ENCODE results near the gene ADNP.
"Not testable (repeated sequence)": the region's sequence is repeated elsewhere in the genome, so short reads cannot be mapped to it uniquely, and the experiment has no call there.

The ADNP gene

DNA sequence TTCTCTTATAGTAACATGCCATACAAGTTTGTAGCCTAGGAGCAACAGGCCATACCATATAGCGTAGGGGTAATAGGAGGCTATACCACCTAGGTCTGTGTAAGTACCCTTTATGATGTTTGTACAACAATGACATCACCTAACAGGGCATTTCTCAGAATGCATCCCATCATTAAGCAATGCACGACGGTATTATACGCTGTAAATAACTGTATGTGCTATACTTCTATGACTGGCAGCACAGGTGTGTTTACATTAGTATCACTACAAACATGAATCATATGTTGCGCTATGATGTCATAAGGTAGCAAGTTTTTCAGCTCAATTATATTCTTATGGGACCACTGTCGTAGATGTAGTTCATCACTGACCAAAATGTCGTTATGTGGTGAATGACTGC lies 31.0 kb downstream of the ADNP start:
- DNase-seq, result no peak

DNA sequence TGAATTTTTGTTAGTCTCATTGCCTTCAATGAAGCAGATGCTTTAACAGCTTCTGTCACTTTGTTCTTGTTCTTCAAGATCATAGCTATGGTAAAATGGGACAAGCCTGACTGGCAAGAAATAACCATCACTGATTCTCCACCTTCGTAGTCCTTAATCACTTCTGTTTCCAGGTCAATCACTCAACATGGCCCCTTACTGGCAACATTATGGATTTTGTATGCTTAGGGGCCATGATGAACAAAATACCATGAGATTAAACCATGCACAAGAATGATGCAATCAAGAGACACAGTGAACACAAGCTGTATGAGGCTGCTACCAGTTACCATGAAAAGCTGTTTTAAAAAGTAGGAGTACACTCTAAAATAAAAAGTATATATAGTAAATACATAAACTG lies 32.8 kb downstream of the ADNP start:
- DNase-seq, result no peak

DNA sequence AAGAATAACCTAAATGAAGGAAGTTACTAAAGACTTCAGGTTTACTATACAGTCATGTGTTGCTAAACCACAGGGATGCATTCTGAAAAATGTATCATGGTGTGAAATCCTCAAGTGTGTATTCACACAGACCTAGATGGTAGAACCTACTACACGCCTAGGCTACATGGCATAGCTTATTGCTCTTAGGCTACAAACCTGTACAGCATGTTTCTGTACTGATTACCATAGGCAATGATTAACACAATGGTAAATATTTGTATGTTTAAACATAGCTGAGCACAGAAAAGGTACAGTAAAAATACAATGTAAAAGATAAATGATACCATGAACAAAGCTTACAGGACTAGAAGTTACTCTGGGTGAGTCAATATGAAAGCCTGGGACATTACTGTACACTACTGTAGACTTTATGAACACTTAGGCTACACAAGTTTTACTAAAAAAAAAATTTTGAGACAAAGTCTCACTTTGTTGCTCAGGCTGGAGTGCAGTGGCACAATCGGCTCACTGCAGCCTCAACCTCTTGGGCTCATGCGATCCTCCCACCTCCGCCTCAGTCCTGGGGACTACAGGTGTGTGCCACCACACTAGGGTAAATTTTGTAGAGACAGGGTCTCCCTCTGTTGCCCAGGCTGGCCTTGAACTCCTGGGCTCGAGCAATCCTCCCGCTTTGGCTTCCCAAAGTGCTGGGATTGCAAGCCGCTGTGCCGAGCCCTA lies 36.0 kb downstream of the ADNP start:
- peak; percentile 76 for DNase-seq

DNA sequence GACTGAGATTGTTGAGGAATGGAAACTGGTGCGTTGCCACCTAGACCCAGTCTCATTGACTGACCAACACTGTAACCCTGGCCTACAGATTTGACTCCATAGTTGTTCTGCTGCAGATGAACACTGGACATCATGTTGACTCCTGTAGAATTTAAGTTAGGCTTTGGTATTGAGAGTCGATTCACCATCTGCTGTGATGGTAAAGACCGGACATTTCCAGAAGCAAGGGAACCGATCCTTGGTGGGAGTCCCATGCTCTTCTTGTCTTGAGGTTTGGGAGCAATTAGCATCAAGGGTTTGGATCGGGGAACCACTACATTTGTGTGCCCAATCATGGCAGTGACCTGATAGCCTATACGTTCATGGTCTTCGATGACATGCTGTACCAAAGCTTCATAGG lies 37.6 kb downstream of the ADNP start:
- no peak for DNase-seq

DNA sequence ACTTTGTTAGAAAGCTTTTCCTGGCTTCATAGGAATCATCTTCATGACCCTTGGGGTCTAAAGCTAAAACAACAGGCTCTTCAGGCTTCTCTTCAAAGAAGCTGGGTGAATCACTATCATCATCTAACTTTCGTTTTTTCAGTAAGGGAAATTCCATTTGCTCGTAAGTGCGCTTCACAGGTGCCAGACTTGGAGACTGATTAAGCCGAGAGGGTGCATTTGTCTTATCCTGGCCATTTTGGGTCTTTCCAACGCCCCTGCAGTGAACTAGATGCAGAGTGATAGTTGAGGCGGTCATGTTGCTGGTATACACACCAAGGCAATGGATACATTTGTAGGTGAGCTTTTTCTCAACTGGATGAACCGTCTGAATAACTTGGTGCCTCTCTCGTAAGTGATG lies 38.8 kb downstream of the ADNP start:
- no peak for DNase-seq

DNA sequence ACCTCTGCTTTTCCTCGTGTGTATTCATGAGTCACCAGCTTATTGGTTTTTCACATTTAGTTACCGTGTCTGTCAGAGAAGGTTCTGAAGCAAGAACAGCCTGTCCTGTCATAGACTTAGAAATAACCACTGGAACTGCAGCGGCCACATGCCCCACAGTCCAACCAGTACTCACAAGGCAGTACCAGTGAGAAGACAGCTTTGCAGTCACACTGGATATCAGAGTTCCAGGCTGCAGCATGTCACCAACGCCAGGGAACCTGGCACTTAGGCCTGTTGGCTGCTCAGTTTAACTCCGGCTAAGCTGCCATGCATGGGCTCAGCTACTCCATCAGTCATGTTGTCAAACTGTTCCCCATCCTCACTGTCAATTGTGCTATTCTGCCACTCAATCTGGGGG lies 40.1 kb downstream of the ADNP start:
- DNase-seq, result no peak

DNA sequence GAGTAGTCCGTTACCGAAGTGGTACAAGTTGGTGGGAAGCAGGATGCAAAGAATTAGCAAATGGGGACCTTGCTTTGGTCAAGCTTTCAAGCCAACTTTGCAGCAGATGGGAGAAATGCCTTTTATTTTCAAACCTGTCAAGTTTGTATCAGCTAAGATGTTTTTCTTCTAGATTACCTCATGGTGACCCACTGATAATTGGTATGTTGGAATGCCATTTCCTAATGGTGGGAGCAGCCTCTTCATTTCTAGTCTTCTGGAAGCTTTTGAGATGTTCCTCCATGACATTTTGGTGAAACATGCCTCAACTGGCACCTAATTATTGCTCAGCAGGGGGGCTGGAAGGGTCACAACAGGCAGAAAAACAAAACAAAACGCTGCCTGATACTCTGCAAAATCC lies 43.7 kb downstream of the ADNP start:
- no peak for DNase-seq

DNA sequence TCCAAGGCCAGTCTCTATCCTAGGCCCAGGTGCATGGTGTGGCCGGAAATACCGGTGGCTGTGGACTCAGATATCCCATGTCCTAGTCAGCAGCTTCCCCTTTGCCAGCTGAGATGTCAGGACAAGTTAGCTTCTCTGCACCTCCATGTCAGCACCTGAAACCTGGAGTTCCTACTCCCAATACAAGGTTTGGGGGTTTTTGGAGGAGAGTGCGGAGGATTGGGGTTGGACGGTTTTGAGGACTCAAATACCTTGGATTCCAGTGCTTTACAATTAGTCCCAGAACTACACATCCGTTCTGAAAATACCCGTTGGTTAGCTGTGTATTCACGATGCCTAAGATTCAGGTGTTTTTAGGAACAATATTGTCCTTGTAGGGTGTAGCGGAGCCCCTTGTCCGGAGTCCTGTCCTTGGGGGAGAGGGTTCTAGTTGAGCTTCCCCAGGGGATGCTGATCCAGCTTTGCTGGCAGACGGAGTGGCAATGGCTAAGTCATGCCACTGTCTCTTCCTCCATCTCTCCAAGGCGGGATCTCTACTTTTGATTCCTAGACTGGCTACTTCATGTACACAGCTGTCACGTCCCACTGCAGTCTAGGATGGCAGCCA lies 45.0 kb downstream of the ADNP start:
- no peak for DNase-seq

DNA sequence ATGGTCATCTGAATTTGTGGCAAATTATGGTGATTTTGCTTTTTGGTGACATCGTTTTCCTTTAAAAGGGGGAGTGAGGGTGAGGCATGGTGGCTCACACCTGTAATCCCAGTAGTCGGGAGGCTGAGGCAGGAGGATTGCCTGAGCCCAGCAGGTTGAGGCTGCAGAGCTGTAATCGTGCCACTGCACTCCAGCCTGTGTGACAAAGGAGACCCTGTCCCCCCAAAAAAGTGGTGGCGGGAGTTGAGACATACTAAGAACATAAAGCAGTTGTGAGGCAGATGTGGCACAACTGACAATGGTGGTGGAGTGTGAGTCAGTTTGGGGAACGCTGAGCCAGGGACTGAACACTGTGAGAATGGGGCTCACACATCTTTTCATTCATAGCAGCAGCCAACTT lies 45.5 kb downstream of the ADNP start:
- no peak for DNase-seq

DNA sequence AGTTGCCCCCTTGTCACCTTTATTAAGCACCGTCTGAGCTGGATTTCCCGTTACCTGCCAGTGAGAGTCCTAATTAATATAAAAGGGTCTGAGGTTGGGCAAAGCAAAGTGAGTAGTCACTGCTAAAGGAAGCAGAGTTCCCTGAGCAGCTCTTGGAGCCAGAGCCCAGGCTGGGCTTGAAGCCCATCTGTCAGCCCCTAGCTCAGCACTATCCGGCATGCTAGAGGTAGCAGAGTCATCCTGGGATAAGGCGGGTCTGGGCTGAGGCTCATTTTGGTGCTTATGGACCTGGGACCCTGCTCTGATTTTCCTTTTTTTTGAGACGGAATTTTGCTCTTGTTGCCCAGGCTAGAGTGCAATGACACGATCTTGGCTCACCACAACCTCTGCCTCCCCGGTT lies 46.2 kb downstream of the ADNP start:
- DNase-seq, result no peak

DNA sequence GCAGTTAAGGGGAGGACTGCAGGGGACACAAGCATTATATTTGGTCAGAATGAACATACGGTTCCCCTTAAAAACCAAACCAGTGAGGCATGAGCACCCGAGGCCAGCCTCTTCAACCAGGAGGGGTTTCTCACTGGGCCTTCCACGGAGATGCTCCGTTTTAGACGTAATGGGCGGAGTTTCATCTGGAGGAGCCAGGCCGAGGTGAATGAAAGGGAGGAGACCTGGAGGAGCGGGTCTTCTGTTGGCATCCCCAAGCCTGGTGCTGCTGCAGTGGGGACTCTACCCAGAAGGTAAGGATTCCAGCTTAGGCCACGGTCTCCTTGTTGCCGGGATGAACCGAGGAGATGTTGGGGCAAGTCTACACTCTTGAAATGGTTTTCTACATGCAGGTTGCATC lies 47.4 kb downstream of the ADNP start:
- DNase-seq, result no peak

DNA sequence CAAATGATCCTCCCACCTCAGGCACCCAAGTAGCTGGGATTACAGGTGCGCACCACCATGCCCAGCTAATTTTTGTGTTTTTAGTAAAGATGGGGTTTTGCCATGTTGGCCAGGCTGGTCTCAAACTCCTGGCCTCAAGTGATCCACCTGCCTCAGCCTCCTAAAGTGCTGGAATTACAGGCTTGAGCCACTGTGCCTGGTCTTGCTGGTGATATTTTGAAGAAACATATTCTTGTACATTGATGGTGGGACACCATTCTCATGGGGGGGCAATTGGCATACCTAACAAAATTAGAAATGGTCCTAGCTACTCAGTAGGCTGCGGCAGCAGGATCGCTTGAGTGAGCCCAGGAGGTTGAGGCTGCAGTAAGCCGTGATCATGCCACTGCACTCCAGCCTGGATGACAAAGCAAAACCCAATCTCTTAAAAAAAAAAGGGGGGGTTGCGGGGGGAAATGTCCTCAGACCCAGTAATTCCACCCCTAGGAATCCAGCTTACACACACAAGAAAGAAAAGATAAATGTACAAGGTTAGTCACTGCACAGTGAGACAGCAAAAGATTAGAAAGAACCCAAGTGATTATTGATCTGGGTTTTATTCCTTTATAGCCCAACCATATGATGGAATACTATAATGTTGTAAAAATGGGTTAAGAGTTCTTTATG lies 49.3 kb downstream of the ADNP start:
- not testable (repeated sequence) for DNase-seq

DNA sequence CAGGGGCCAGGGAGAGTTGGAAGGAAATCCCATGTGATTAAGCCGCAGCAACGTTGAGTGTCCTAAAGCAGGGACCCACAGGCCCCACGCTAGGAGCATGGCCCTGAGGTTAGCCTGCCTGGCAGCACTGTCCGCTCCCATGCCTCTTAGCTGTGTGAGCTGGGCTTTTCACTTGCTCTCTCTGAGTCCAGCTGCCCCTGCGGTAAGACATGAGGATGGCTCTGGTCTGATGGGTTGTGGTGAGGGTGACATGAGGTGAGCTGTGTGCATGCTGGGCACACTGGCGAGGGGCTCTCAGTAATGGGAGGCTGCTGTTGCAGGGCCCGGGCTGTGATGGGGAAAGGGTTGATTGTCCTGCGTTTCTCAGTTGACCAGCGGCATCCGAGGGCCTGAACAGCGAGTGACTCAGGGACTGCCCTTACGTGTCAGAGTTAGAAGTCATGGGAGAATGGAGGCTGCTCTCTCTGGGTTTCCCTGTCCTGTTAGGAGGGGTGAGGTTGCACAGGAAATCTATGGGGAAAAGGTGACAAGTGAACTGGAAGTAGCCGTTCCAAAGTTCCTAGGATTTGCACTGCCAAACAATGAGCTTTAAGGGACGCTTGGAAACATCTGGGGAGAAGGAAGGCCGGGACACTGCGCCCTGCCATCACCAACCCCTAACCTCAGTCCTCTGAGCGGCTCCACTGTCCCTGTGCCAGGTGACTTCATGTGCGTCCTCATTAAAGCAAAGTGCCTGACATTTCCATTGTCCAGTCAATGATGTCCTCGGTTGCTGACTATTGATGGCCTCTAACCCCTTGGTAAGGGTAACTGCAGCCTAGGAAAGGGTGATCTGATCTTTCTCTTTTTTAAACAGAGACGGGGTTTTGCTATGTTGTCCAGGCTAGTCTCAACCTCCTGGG lies 51.3 kb downstream of the ADNP start:
- no peak for DNase-seq

DNA sequence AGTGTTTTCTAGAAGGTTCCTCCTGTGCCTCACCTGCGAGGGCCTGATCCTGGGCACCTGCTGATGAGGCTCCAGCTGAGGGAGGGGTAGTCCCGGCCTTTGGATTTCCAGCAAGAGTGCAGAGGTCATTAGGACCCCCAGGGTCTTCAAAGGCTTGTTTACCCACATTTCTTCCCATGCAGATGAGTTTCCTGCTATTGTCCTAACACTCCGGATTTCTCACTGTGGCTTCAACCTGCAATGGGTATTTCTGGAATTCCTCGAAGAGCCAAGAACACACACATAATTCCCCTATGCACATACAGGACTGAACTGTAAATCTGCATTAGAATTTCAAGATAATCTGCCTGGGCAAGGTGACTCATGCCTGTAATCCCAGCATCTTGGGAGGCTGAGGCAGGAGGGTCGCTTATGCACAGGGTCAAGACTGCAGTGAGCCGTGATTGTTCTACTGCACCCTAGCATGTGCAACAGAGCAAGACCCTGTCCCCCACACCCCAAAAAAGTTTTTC lies 53.9 kb downstream of the ADNP start:
- no peak for DNase-seq

DNA sequence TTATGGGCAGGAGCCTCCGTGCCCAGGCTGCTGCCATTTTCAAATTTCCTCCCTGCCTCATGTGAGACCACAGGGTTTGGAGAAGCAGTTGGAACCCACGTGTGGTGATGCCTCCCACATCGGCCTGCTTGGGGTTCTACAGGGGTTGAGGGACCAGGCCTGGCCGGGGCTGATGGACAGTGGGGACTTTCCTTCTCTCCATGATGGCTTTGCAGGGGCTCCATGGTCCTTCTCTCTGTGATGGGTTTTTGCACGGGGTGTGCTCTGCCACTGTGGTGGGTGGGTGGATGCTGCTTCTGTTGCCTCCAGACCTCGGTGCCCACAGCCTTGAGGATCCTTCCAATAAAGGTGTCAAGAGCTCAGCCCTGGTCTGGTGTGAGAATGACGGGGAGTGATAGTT lies 54.4 kb downstream of the ADNP start:
- DNase-seq, result no peak

DNA sequence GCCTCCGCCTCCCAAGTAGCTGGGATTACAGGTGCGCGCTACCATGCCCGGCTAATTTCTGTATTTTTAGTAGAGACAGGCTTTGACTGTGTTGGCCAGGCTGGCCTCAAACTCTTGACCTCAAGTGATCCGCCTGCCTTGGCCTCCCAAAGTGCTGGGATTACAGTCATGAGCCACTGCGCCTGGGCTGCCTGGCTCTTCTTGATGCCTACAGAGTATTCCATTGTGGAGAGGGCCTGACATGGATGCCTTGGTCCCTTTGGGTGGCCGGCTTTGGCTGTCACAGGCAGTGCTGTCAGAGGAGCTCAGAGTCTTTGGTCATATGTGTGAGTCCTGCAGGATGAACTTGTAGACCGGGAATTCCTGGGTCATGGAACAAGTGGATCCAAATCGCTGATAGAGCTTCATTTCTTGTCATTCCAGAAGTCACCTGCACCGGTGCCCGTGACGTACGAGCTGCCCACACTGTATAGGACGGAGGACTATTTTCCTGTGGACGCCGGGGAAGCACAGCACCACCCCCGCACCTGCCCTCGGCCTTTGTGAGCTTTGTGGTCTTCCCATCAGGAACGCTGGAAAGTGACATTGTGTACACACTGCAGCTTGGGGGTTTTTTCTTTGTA lies 55.1 kb downstream of the ADNP start:
- no peak for DNase-seq

DNA sequence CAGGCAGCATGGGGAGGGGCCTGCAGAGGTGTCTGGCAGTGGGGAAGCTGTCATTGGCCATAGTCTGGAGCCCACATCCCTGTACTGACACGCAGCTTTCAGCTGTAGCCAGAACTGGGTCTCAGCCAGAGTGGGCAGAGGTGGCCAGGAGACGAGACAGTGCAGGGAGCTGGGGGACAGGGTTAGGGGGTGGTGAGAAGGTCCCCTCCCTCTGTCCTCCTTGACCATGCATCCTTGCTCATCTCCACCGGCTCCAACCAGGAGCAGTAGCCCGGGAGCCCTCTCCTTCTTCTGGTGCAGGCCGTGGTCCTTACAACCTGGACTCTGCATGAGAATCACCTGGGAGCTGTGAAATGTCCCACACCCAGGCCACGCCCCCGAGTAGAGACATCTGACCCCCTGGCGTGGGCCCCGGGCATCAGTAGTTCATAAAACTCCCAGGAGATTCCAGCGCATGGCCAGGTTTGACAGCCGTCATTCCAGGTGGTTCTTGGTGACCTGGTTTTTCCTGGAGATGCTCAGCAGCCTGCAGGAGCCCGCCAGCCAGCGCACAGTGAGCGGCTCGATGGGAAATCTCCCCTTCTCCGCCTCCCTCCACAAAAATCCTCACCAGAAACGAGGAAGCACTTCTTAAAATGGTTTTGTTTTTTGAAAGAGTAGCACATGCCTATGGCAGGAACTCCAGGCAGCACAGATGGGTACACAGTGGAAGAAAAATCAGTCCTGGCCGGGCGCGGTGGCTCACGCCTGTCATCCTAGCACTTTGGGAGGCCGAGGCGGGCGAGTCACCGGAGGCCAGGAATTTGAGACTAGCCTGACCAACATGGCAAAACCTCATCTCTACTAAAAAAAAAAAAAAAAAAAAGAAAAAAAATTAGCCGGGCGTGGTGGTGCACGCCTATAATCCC lies 56.2 kb downstream of the ADNP start:
- DNase-seq, result no peak

DNA sequence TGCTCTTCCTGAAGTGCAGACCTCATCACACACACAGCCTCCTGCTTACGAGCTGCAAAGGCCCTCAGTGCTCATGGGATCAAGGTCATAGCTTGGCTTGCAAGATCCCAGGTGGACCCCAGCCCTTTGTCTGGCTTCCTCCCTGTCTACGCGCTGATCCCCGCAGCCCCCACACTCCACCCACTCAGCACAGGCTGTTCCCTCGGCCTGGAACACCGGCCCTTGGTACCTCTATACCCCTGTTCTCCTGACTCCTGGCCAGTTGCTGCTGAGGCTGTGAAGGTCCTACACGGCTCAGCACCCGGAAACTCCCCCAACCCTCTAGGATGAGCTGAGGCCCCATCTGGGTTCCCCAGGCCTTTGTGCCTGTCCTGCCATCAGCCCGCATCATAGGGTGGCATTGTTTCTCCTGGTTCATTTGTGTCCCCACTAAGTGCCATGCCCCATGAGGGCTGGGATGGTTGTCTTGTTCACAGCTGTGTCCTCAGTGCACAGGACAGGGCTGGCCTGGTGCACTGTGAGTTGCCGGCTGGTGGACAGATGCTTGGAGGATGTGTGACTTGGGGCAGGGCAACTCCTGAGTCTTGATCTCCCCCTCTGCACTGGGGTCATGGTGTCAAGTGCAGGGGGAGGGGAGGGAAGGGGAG lies 57.0 kb downstream of the ADNP start:
- DNase-seq, result no peak

DNA sequence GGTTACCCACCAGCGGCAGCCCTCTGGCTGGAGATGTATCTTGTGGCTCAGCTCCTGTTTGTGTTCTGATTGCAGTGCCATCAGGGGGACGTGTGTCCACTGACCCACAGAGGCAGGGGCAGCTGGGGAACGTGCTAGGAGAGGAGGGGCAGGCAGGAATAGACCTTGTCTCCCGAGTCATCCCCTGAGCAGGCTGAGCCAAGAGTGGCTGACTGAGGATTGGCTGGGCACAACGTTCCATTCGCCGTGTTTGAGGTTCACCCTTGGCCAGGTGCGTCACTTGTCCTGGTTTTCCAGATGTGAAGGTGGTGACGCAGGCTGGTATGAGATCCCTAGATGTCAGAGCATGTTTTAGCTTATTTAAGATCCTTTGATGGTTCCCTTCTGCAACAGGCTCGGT lies 57.7 kb downstream of the ADNP start:
- no peak for DNase-seq

DNA sequence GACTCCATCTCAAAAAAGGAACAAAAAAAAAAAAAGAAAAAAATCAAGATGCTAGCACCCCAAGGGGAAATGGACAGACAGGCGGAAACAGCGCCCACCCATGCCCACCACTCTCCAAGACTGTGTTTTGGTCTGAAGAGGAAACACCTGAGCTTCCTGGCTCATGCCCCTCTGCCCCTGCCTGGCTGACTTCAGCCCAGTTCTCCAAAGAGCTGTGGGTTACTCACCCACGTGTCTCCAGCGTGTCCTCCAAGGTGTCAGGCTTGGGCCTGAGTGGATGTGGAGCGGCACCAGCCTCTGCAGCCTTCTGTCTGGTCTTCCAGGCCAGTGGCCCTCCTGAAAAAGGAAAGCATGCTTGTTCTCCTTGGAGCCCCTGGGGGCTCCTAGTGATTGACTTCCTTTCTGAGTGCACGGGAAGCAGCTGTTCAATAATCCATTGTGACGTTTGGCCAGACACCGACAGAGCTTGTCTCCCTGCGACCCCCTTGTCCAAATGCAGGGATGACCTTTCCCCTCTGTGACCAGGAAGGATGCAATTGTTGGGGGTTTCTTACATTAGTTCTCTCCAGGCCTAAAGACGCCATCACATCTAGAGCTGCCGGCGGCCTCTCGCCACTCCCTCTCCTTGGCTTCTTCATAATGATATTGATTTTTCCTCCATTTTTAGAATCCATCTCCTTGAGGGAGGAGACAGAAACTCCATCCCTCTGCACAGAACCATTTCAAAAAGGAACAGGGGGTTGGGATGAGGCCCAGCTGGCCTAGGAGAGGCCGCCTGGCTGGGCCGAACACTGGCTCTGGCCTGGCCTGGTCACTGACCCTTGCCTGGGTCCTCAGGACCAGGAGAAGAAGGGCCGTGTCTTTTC lies 58.4 kb downstream of the ADNP start:
- DNase-seq, result no peak

All from NCI-H526 treated with DMSO at 0.1 percent for 48 hours (cell line).